Upper lobe of left lung (tissue), 6 donors: ENCODE results near the gene SMARCB1. TPM values are rescaled to one million over a fixed set of nuclear protein-coding genes. Genes with fewer than 3 reads are reported as not detected.

Experiments
- ATAC-seq, 2 donors: fragments of 200-7000 bp; cut with Tn5 transposase; one replicate each; pipeline ENCODE4 v1.9.1; 2022; ENCODE audit warnings: mild to moderate bottlenecking in 2 of 2, moderate library complexity in 2 of 2; ENCODE audit not compliant: low FRiP score in 2 of 2
- DNase-seq, 2 donors: peaks; one replicate each; pipeline ENCODE4 v3.0.0-alpha.2; 2019 to 2020
- H3K27ac ChIP-seq, 4 donors: fragments of 200-600 bp; sonication (generic); one replicate each; pipeline ENCODE4 v1.5.1; 2016 to 2019
- H3K27me3 ChIP-seq, 4 donors: fragments of 200-600 bp; sonication (generic); one replicate each; pipeline ENCODE4 v1.5.1; 2017 to 2019
- H3K36me3 ChIP-seq, 4 donors: fragments of 200-600 bp; sonication (generic); one replicate each; pipeline ENCODE4 v1.5.1; 2016 to 2019
- H3K4me1 ChIP-seq, 4 donors: fragments of 200-600 bp; sonication (generic); one replicate each; pipeline ENCODE4 v1.5.1; 2018 to 2019
- H3K4me3 ChIP-seq, 4 donors: fragments of 200-600 bp; sonication (generic); one replicate each; pipeline ENCODE4 v1.5.1; 2017 to 2019; ENCODE audit warnings: mild to moderate bottlenecking in 2 of 4, moderate library complexity in 1 of 4
- H3K9me3 ChIP-seq, 4 donors: fragments of 200-600 bp; sonication (generic); one replicate each; pipeline ENCODE4 v1.5.1; 2018 to 2019
- EP300 ChIP-seq, 4 donors: sonication (generic); formaldehyde crosslinking; IDR thresholded peaks; one replicate each; pipeline ENCODE4 v1.5.1; 2017; ENCODE audit warnings: antibody characterized with exemption in 4 of 4, control low read depth in 2 of 4
- POLR2A ChIP-seq, 4 donors: fragments of 450-650 bp; IDR thresholded peaks; one replicate each; pipeline ENCODE4 v1.5.1; 2016 to 2017; ENCODE audit warnings: antibody characterized with exemption in 4 of 4, mild to moderate bottlenecking in 2 of 4
- POLR2AphosphoS5 ChIP-seq, 2 donors: sonication (generic); formaldehyde crosslinking; IDR thresholded peaks; one replicate each; pipeline ENCODE4 v1.5.1; 2017; ENCODE audit warnings: antibody characterized with exemption in 2 of 2
- WGBS, 2 donors: methylation state at CpG; one replicate each; pipeline ENCODE4 v1.1.5; 2017 to 2018; 5-methylcytosine and 5-hydroxymethylcytosine counted together
- total RNA-seq, 6 donors: library from RNA; depleted of rRNA in 4 of 6; stranded (reverse); fragments of >200 nt in 4 of 6; gene quantifications; one replicate each; pipeline versions ENCODE4 v1.1.0 to v1.2.1, GENCODE V29; 2016 to 2021
- TF ChIP-seq, protein P1 (sequence below), 6 experiments: fragments of 450-650 bp in 4 of 6; fragments of 200-600 bp in 2 of 6; sonication (generic) in 2 of 6; IDR thresholded peaks; one replicate each; pipeline ENCODE4 v1.5.1; 2016 to 2019; ENCODE audit warnings: antibody characterized with exemption in 6 of 6
- donor health status: DM: no; HTN: no; CAD: no; lungs with moderate emphysema.
- donor health status: DM: no; HTN: yes; CAD: no; lungs with severe emphysema.

The SMARCB1 gene
- total RNA-seq, 6 donors from 2014 or later, result 42.8 to 72.8 (median 57.1) TPM

DNA sequence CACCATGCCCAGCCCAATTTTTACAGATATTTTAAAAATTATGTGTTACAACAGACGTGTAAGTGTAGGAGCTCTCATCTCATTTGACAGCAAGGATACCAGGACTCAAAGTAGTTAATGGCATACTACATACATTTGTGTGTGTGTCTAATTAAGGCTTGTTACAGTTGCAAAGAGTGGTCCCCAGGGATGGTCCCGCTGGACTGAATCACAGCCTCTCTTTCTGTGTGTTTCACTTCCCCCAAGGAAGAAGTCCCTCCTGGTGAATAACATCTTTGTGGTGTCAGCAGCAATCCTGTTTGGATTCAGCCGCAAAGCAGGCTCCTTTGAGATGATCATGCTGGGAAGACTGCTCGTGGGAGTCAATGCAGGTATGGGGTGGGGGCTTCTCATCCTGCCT lies 88.1 kb downstream of the SMARCB1 start:
- no peak overlapping the region for H3K27ac ChIP-seq
- DNase-seq, result no peak
- peaks cover 0 to 14% (median 5%) of the 10 kb centered on the region in 4 donors for H3K36me3 ChIP-seq
- no peaks in the 10 kb centered on the region for H3K27me3 ChIP-seq
- 95 to 97% methylated on average over 4 of the region's 4 CpGs for WGBS, 2 donors
- no peak overlapping the region for H3K4me3 ChIP-seq
- no peak for ATAC-seq
- H3K4me1 ChIP-seq, result no peaks in the 10 kb centered on the region
- H3K9me3 ChIP-seq, result no peaks in the 10 kb centered on the region
- TF ChIP-seq POLR2AphosphoS5 (IDR thresholded peaks at IDR 0.05) (no peak), POLR2A (IDR thresholded peaks at IDR 0.05) (no peak), EP300 (IDR thresholded peaks at IDR 0.05) (no peak)
- TF ChIP-seq, protein P1, sequence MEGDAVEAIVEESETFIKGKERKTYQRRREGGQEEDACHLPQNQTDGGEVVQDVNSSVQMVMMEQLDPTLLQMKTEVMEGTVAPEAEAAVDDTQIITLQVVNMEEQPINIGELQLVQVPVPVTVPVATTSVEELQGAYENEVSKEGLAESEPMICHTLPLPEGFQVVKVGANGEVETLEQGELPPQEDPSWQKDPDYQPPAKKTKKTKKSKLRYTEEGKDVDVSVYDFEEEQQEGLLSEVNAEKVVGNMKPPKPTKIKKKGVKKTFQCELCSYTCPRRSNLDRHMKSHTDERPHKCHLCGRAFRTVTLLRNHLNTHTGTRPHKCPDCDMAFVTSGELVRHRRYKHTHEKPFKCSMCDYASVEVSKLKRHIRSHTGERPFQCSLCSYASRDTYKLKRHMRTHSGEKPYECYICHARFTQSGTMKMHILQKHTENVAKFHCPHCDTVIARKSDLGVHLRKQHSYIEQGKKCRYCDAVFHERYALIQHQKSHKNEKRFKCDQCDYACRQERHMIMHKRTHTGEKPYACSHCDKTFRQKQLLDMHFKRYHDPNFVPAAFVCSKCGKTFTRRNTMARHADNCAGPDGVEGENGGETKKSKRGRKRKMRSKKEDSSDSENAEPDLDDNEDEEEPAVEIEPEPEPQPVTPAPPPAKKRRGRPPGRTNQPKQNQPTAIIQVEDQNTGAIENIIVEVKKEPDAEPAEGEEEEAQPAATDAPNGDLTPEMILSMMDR (IDR thresholded peaks at IDR 0.05), result no peak

DNA sequence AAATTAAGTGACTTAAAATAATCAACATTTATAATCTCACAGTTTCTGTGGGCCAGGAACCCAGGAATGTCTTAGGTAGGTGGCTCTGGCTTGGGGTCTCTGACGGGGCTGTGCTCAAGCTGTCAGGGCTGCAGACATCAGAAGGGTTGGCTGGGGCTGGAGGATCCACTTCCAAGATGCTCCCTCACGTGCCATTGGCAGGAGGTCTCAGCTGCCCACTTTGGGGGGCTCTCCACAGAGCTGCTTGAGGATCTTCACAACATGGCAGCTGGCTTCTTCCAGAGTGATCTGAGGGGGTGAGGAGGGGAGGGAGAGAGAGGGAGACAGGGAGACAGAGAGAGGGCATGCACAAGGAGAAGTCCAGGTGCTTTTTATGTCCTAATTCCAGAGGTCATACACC lies 89.0 kb downstream of the SMARCB1 start:
- H3K9me3 ChIP-seq, result no peaks in the 10 kb centered on the region
- H3K27ac ChIP-seq, result no peak overlapping the region
- ATAC-seq (no peak), DNase-seq (no peak)
- no peak overlapping the region for H3K4me3 ChIP-seq
- H3K27me3 ChIP-seq, result no peaks in the 10 kb centered on the region
- WGBS, 2 donors, result 95 to 100% methylated on average over 1 to 2 of the region's 2 CpGs
- H3K36me3 ChIP-seq, result peaks cover 0 to 14% (median 5%) of the 10 kb centered on the region in 4 donors
- TF ChIP-seq EP300 (IDR thresholded peaks at IDR 0.05) (no peak), POLR2AphosphoS5 (IDR thresholded peaks at IDR 0.05) (no peak), POLR2A (IDR thresholded peaks at IDR 0.05) (no peak)
- TF ChIP-seq, protein P1 (IDR thresholded peaks at IDR 0.05), result no peak
- no peaks in the 10 kb centered on the region for H3K4me1 ChIP-seq

DNA sequence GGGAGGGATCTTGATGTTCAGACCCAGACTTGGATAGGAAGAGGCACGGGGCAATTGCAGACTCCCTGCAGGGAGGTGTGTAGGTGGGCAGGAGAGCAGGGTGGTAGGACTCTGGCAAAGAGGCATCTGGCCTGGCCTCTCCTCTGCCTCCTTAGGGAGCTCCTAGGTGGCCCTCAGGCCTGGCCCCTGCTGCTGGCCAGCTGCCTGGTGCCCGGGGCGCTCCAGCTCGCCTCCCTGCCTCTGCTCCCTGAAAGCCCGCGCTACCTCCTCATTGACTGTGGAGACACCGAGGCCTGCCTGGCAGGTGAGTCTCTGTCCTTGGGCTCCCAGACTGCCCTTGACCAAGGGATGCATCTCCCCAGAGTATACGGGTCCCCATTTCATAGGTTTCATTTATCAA lies 90.8 kb downstream of the SMARCB1 start:
- no peak overlapping the region for H3K4me3 ChIP-seq
- no peak for TF ChIP-seq POLR2A (IDR thresholded peaks at IDR 0.05)
- TF ChIP-seq, protein P1 (IDR thresholded peaks at IDR 0.05), result no peak
- no peak for TF ChIP-seq EP300 (IDR thresholded peaks at IDR 0.05)
- no peak for TF ChIP-seq POLR2AphosphoS5 (IDR thresholded peaks at IDR 0.05)
- WGBS, 2 donors, result 86 to 96% methylated on average over 5 to 8 of the region's 8 CpGs
- ATAC-seq, result no peak
- DNase-seq, result peak in 1 of 2 donors; percentile 50
- H3K27ac ChIP-seq, result no peak overlapping the region
- peaks cover 0 to 14% (median 5%) of the 10 kb centered on the region in 4 donors for H3K36me3 ChIP-seq
- no peaks in the 10 kb centered on the region for H3K27me3 ChIP-seq
- H3K9me3 ChIP-seq, result no peaks in the 10 kb centered on the region
- no peaks in the 10 kb centered on the region for H3K4me1 ChIP-seq

DNA sequence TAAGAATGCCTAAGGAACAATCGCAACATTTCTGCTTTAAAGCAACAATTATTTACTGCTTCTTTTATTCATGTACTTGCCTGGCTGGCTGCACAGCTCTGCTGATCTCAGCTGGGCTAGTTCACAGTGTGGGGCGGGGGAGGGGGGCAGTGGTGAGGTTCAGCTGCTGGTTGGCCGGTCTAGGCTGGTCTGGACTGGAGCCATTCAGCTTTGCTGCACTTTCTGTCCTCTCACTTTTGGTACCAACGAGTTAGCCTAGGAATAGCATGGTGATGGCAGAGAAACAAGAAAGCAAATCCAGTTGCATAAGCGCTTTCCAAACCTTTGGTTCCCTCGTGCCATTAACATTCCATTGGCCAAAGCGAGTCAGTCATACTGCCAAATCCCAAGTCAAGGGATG lies 91.5 kb downstream of the SMARCB1 start:
- TF ChIP-seq POLR2A (IDR thresholded peaks at IDR 0.05) (no peak), POLR2AphosphoS5 (IDR thresholded peaks at IDR 0.05) (no peak), EP300 (IDR thresholded peaks at IDR 0.05) (no peak)
- TF ChIP-seq, protein P1 (IDR thresholded peaks at IDR 0.05), result no peak
- WGBS, 2 donors, result 85 to 91% methylated on average over 7 of the region's 7 CpGs
- ATAC-seq, result no peak
- Histone ChIP-seq H3K27me3 (no peaks in the 10 kb centered on the region), H3K27ac (no peak overlapping the region), H3K4me3 (no peak overlapping the region), H3K4me1 (no peaks in the 10 kb centered on the region), H3K9me3 (no peaks in the 10 kb centered on the region), H3K36me3 (peaks cover 0 to 14% (median 5%) of the 10 kb centered on the region in 4 donors)
- DNase-seq, result no peak

DNA sequence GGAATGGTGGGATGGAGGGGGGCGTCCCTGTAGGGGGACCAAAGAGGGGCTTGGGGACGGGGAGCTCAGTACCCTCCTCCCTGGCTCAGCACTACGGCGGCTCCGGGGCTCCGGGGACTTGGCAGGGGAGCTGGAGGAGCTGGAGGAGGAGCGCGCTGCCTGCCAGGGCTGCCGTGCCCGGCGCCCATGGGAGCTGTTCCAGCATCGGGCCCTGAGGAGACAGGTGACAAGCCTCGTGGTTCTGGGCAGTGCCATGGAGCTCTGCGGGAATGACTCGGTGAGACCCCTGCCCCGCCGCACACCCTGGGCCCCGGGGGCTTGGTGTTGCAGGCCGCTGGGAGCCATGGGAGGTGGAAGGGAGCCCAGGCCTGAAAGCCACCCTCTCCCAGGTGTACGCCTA lies 95.6 kb downstream of the SMARCB1 start:
- DNase-seq (peak in 1 of 2 donors; percentile 65), ATAC-seq (no peak)
- TF ChIP-seq EP300 (IDR thresholded peaks at IDR 0.05) (no peak), POLR2A (IDR thresholded peaks at IDR 0.05) (no peak), POLR2AphosphoS5 (IDR thresholded peaks at IDR 0.05) (no peak)
- TF ChIP-seq, protein P1 (IDR thresholded peaks at IDR 0.05), result no peak
- Histone ChIP-seq H3K27ac (no peak overlapping the region), H3K36me3 (peaks cover 0 to 3% (median 2%) of the 10 kb centered on the region in 4 donors), H3K4me3 (no peak overlapping the region), H3K9me3 (no peaks in the 10 kb centered on the region), H3K4me1 (no peaks in the 10 kb centered on the region), H3K27me3 (no peaks in the 10 kb centered on the region)
- WGBS, 2 donors, result 80 to 85% methylated on average over 9 to 20 of the region's 20 CpGs
